Measurements from ENCODE around the gene FCN1.

FCN1 gene

GRCh38 chr9:134922066-134922931, 4.6 kb upstream of the FCN1 start:
- H3K27ac ChIP-seq, result no peak overlapping the region
- H3K9me3 ChIP-seq (ENCODE audit: control insufficient read depth, low read length), result no peaks in the 10 kb centered on the region
- H3K9ac ChIP-seq, result no peak overlapping the region
- H3K4me3 ChIP-seq (ENCODE audit: low read depth, low read length), result no peak overlapping the region
- H3K79me2 ChIP-seq, result no peaks in the 10 kb centered on the region
- H2AFZ ChIP-seq, result no peak overlapping the region
- no peaks in the 10 kb centered on the region for H3K27me3 ChIP-seq (ENCODE audit: control insufficient read depth, insufficient read depth, low read length)
- no peaks in the 10 kb centered on the region for H3K36me3 ChIP-seq (ENCODE audit: control insufficient read depth, insufficient read depth, low read length)
- no peak for TF ChIP-seq CTCF (IDR thresholded peaks at IDR 0.05)
- H3K4me1 ChIP-seq, result no peaks in the 10 kb centered on the region
- no peak overlapping the region for H3K4me2 ChIP-seq (ENCODE audit: low read length)

GRCh38 chr9:134919303-134919702, 1.6 kb upstream of the FCN1 start:
- H3K27ac ChIP-seq, result no peak overlapping the region
- H2AFZ ChIP-seq, result no peak overlapping the region
- H3K27me3 ChIP-seq (ENCODE audit: control insufficient read depth, insufficient read depth, low read length), result no peaks in the 10 kb centered on the region
- no peak overlapping the region for H3K9ac ChIP-seq
- H3K4me2 ChIP-seq (ENCODE audit: low read length), result no peak overlapping the region
- no peaks in the 10 kb centered on the region for H3K79me2 ChIP-seq
- H3K36me3 ChIP-seq (ENCODE audit: control insufficient read depth, insufficient read depth, low read length), result no peaks in the 10 kb centered on the region
- H3K4me3 ChIP-seq (ENCODE audit: low read depth, low read length), result no peak overlapping the region
- H3K9me3 ChIP-seq (ENCODE audit: control insufficient read depth, low read length), result no peaks in the 10 kb centered on the region
- H3K4me1 ChIP-seq, result no peaks in the 10 kb centered on the region
- no peak for TF ChIP-seq CTCF (IDR thresholded peaks at IDR 0.05)

GRCh38 chr9:134918646-134919045, 934 bp upstream of the FCN1 start:
- no peaks in the 10 kb centered on the region for H3K27me3 ChIP-seq (ENCODE audit: control insufficient read depth, insufficient read depth, low read length)

GRCh38 chr9:134916161-134916665, 1.5 kb downstream of the FCN1 start:
- H3K79me2 ChIP-seq, result no peaks in the 10 kb centered on the region
- H3K4me2 ChIP-seq (ENCODE audit: low read length), result no peak overlapping the region
- no peak overlapping the region for H2AFZ ChIP-seq
- no peak for TF ChIP-seq CTCF (IDR thresholded peaks at IDR 0.05)
- no peak overlapping the region for H3K4me3 ChIP-seq (ENCODE audit: low read depth, low read length)
- H3K4me1 ChIP-seq, result no peaks in the 10 kb centered on the region
- H3K27ac ChIP-seq, result no peak overlapping the region
- no peak overlapping the region for H3K9ac ChIP-seq
- H3K27me3 ChIP-seq (ENCODE audit: control insufficient read depth, insufficient read depth, low read length), result no peaks in the 10 kb centered on the region
- H3K9me3 ChIP-seq (ENCODE audit: control insufficient read depth, low read length), result no peaks in the 10 kb centered on the region
- no peaks in the 10 kb centered on the region for H3K36me3 ChIP-seq (ENCODE audit: control insufficient read depth, insufficient read depth, low read length)

More at GRCh38 chr9:134918646-134919045, 934 bp upstream of the FCN1 start:
- TF ChIP-seq CTCF (IDR thresholded peaks at IDR 0.05), result no peak
- Histone ChIP-seq H3K79me2 (no peaks in the 10 kb centered on the region), H3K9ac (no peak overlapping the region), H3K27ac (no peak overlapping the region), H3K36me3 (ENCODE audit: control insufficient read depth, insufficient read depth, low read length) (no peaks in the 10 kb centered on the region), H3K4me1 (no peaks in the 10 kb centered on the region), H3K4me2 (ENCODE audit: low read length) (no peak overlapping the region), H3K4me3 (ENCODE audit: low read depth, low read length) (no peak overlapping the region), H3K9me3 (ENCODE audit: control insufficient read depth, low read length) (no peaks in the 10 kb centered on the region), H2AFZ (no peak overlapping the region)
